Measurements from ENCODE around the gene LRRTM4. TPM values are rescaled to one million over a fixed set of nuclear protein-coding genes. Genes with fewer than 3 reads are reported as not detected.

The LRRTM4 gene
- polyA plus RNA-seq, 3 donors: 0.68 to 1.7 (median 0.87) TPM

- no peak for DNase-seq
These were observed 42.8 kb downstream of the LRRTM4 start for GRCh38 chr2:77479395-77479794.

- no peak for DNase-seq
These were observed 52.1 kb downstream of the LRRTM4 start for GRCh38 chr2:77470096-77470495.

GRCh38 chr2:77469106-77469505 lies 53.1 kb downstream of the LRRTM4 start:
- no peak for DNase-seq

GRCh38 chr2:77459840-77460239 lies 62.3 kb downstream of the LRRTM4 start:
- no peak for DNase-seq

- no peak for DNase-seq
These were observed 64.0 kb downstream of the LRRTM4 start for GRCh38 chr2:77458216-77458615.

GRCh38 chr2:77457665-77458064 lies 64.5 kb downstream of the LRRTM4 start:
- no peak for DNase-seq

- no peak for DNase-seq
These were observed 79.1 kb downstream of the LRRTM4 start for GRCh38 chr2:77443076-77443475.

GRCh38 chr2:77434880-77435279 lies 87.3 kb downstream of the LRRTM4 start:
- no peak for DNase-seq

- DNase-seq: no peak
These were observed 93.2 kb downstream of the LRRTM4 start for GRCh38 chr2:77428946-77429345.

- DNase-seq: no peak
These were observed 100.2 kb downstream of the LRRTM4 start for GRCh38 chr2:77421971-77422370.

- no peak for DNase-seq
These were observed 103.6 kb downstream of the LRRTM4 start for GRCh38 chr2:77418537-77418936.

GRCh38 chr2:77404189-77404588 lies 118.0 kb downstream of the LRRTM4 start:
- DNase-seq: no peak

- DNase-seq: no peak
These were observed 123.1 kb downstream of the LRRTM4 start for GRCh38 chr2:77398970-77399600.

GRCh38 chr2:77397763-77398162 lies 124.4 kb downstream of the LRRTM4 start:
- no peak for DNase-seq

- no peak for DNase-seq
These were observed 127.2 kb downstream of the LRRTM4 start for GRCh38 chr2:77395011-77395410.

GRCh38 chr2:77391119-77391518 lies 131.1 kb downstream of the LRRTM4 start:
- DNase-seq: no peak

GRCh38 chr2:77387324-77387723 lies 134.9 kb downstream of the LRRTM4 start:
- DNase-seq: no peak

- no peak for DNase-seq
These were observed 149.5 kb downstream of the LRRTM4 start for GRCh38 chr2:77372636-77373035.

GRCh38 chr2:77370511-77370910 lies 151.7 kb downstream of the LRRTM4 start:
- no peak for DNase-seq

GRCh38 chr2:77363277-77363676 lies 158.9 kb downstream of the LRRTM4 start:
- no peak for DNase-seq

GRCh38 chr2:77348821-77349220 lies 173.4 kb downstream of the LRRTM4 start:
- no peak for DNase-seq

- DNase-seq: no peak
These were observed 186.2 kb downstream of the LRRTM4 start for GRCh38 chr2:77336013-77336412.

- no peak for DNase-seq
These were observed 193.8 kb downstream of the LRRTM4 start for GRCh38 chr2:77328134-77328931.

- no peak for DNase-seq
These were observed 196.8 kb downstream of the LRRTM4 start for GRCh38 chr2:77325395-77325794.

Measured in renal pelvis (tissue), 4 donors.